Endothelial cell of umbilical vein (primary cell): Measurements from ENCODE around the gene KIF1B.

Experiments
- EZH2 ChIP-seq: IDR thresholded peaks from 2 replicates; pipeline ENCODE4 v1.6.1; 2012; ENCODE audit warnings: borderline replicate concordance, low read depth, mild to moderate bottlenecking, moderate library complexity, low read length, inconsistent platforms; ENCODE audit not compliant: severe bottlenecking
- FOS ChIP-seq: IDR thresholded peaks from 2 replicates; pipeline ENCODE4 v1.6.1; 2011; ENCODE audit warnings: mild to moderate bottlenecking, low read length, moderate library complexity, borderline replicate concordance; ENCODE audit not compliant: insufficient read depth
- JUN ChIP-seq: IDR thresholded peaks from 2 replicates; pipeline ENCODE4 v1.6.1; 2011; ENCODE audit warnings: borderline replicate concordance, low read depth; ENCODE audit not compliant: insufficient read length, insufficient read depth
- MYC ChIP-seq: IDR thresholded peaks from one replicate; pipeline ENCODE4 v1.6.1; 2011; ENCODE audit warnings: mild to moderate bottlenecking, low read depth, low read length
- POLR2A ChIP-seq: IDR thresholded peaks from 2 replicates; pipeline ENCODE4 v1.6.1; 2012; ENCODE audit warnings: low read depth, mild to moderate bottlenecking, control low read depth, low read length
- POLR2AphosphoS5 ChIP-seq: IDR thresholded peaks from 2 replicates; pipeline ENCODE4 v1.6.1; 2012; ENCODE audit warnings: low read depth, mild to moderate bottlenecking, control low read depth, low read length, moderate library complexity; ENCODE audit not compliant: insufficient read depth
- TF ChIP-seq, protein P1 (sequence below), 2 donors: IDR thresholded peaks; 1 replicate in 1 of 2; 2 replicates in 1 of 2; pipeline ENCODE4 v1.5.1; 2011; ENCODE audit warnings: low read length in 2 of 2, mild to moderate bottlenecking in 2 of 2, moderate library complexity in 2 of 2, control low read depth in 1 of 2, inconsistent platforms in 1 of 2, low read depth in 1 of 2; ENCODE audit not compliant: insufficient read depth in 1 of 2; ENCODE audit errors: extremely low read depth in 1 of 2
- TF ChIP-seq, protein P2 (sequence below): IDR thresholded peaks from 2 replicates; pipeline ENCODE4 v1.6.1; 2011; ENCODE audit not compliant: insufficient read depth, insufficient read length

DNA sequence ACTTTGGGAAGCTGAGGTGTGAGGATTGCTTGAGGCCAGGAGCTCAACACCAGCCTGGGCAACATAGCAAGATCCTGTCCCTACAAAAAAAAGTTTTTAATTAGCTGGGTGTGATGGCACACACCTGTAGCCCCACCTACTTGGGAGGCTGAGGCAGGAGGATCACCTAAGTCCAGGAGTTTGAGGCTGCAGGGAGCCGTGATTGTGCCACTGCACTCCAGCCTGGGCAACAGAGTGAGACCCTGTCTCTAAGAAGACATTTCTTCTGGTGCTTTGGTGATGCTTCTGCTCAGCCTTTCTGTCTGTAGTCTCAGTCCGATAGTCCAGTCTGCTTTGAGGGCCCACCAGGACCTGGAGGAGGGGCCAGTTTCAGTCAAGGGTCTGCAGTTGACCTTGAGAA lies 196.8 kb downstream of the KIF1B start:
- no peak for TF ChIP-seq POLR2A
- TF ChIP-seq EZH2, result no peak
- TF ChIP-seq, protein P1, sequence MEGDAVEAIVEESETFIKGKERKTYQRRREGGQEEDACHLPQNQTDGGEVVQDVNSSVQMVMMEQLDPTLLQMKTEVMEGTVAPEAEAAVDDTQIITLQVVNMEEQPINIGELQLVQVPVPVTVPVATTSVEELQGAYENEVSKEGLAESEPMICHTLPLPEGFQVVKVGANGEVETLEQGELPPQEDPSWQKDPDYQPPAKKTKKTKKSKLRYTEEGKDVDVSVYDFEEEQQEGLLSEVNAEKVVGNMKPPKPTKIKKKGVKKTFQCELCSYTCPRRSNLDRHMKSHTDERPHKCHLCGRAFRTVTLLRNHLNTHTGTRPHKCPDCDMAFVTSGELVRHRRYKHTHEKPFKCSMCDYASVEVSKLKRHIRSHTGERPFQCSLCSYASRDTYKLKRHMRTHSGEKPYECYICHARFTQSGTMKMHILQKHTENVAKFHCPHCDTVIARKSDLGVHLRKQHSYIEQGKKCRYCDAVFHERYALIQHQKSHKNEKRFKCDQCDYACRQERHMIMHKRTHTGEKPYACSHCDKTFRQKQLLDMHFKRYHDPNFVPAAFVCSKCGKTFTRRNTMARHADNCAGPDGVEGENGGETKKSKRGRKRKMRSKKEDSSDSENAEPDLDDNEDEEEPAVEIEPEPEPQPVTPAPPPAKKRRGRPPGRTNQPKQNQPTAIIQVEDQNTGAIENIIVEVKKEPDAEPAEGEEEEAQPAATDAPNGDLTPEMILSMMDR (IDR thresholded peaks at IDR 0.05; ENCODE audit: extremely low read depth in 1 of 2, insufficient read depth in 1 of 2, low read depth in 1 of 2, low read length in 2 of 2), result no peak
- TF ChIP-seq POLR2AphosphoS5, result no peak
- TF ChIP-seq JUN, result no peak
- TF ChIP-seq FOS, result no peak
- TF ChIP-seq MYC, result no peak
- TF ChIP-seq, protein P2, sequence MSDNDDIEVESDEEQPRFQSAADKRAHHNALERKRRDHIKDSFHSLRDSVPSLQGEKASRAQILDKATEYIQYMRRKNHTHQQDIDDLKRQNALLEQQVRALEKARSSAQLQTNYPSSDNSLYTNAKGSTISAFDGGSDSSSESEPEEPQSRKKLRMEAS, result no peak
